ENCODE data around the gene PLA2G2C. TPM values are rescaled to one million over a fixed set of nuclear protein-coding genes. Genes with fewer than 3 reads are reported as not detected.

Gene PLA2G2C
- polyA plus RNA-seq, 3 donors = 0.15 TPM; not detected in 2

Other genes with a start within 250 kb of the PLA2G2C start
- gene PLA2G2A, start 206.9 kb downstream of the PLA2G2C start, polyA plus RNA-seq (ENCODE audit: insufficient read length in 3 of 3) = not detected
- gene PLA2G5, start 116.3 kb downstream of the PLA2G2C start, polyA plus RNA-seq (ENCODE audit: insufficient read length in 3 of 3) = under 1 TPM in 1 of 3 donors, not detected in 2; 0.21 TPM
- under 1 TPM; 0.06 to 0.10 (median 0.08) TPM for gene PLA2G2D, start 67.0 kb downstream of the PLA2G2C start, polyA plus RNA-seq (ENCODE audit: insufficient read length in 3 of 3)
- under 1 TPM in 2 of 3 donors, not detected in 1; 0.12 to 0.37 TPM for gene PLA2G2F, start 47.2 kb downstream of the PLA2G2C start, polyA plus RNA-seq (ENCODE audit: insufficient read length in 3 of 3)
- 1 to 10 TPM; 5.6 to 6.9 (median 6.1) TPM for gene UBXN10, start 422 bp downstream of the PLA2G2C start, polyA plus RNA-seq (ENCODE audit: insufficient read length in 3 of 3)
- 1 to 10 TPM in 1 of 3 donors, under 1 TPM in 2; 0.65 to 1.2 (median 0.69) TPM for gene VWA5B1, start 104.4 kb upstream of the PLA2G2C start, polyA plus RNA-seq (ENCODE audit: insufficient read length in 3 of 3)